ENCODE results near the gene USP12. TPM values are rescaled to one million over a fixed set of nuclear protein-coding genes. Genes with fewer than 3 reads are reported as not detected.

The USP12 gene
- total RNA-seq, 4 donors from 2014 or later: 26.2 to 39.0 (median 28.9) TPM

DNA sequence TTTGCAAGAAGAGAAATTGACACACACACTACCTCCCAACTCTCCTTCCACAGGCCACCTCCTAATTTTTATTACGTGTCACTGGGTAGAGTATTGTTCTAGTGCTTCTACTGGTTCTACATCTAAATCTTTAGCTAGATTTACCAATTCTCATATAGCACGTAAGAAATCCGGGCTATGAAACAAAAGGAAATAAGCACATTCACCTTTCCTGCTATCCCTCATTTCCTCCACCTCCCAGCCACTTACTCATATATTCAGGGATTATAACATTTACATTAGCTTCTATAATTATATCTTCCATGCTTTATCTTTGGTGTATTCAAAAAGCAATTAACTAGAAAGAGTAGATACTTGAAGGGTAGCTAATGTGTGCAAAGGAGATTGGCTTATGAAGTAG is 39.7 kb downstream of the USP12 start:
- TF ChIP-seq, protein P1, sequence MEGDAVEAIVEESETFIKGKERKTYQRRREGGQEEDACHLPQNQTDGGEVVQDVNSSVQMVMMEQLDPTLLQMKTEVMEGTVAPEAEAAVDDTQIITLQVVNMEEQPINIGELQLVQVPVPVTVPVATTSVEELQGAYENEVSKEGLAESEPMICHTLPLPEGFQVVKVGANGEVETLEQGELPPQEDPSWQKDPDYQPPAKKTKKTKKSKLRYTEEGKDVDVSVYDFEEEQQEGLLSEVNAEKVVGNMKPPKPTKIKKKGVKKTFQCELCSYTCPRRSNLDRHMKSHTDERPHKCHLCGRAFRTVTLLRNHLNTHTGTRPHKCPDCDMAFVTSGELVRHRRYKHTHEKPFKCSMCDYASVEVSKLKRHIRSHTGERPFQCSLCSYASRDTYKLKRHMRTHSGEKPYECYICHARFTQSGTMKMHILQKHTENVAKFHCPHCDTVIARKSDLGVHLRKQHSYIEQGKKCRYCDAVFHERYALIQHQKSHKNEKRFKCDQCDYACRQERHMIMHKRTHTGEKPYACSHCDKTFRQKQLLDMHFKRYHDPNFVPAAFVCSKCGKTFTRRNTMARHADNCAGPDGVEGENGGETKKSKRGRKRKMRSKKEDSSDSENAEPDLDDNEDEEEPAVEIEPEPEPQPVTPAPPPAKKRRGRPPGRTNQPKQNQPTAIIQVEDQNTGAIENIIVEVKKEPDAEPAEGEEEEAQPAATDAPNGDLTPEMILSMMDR (IDR thresholded peaks at IDR 0.05; ENCODE audit: low read depth): no peak

- TF ChIP-seq, protein P1 (IDR thresholded peaks at IDR 0.05; ENCODE audit: low read depth): no peak
These were observed 40.5 kb downstream of the USP12 start for GRCh38 chr13:27130979-27131623.

GRCh38 chr13:27130223-27130978 is 41.2 kb downstream of the USP12 start:
- TF ChIP-seq, protein P1 (IDR thresholded peaks at IDR 0.05; ENCODE audit: low read depth): no peak

- TF ChIP-seq, protein P1 (IDR thresholded peaks at IDR 0.05; ENCODE audit: low read depth): no peak
These were observed 42.6 kb downstream of the USP12 start for GRCh38 chr13:27128825-27129627.

DNA sequence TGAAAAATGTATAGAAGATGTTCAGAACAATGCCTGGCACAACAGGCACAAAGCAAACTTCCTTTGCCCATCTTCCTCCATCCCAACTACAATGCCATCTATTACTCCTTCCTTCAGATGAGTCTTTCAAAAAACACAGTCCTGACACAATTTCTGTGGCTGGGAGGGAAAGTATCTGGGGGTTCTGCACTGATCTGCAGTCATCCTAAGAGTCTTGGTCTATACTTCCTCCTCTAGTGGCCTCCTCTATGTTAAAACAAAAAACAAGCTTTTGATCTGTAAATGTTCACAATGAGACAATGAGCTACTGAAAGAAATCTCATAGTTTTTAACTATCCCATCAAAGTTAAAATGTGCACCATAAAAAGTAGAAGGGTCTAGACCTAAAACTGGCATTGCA is 44.8 kb downstream of the USP12 start:
- TF ChIP-seq, protein P1 (IDR thresholded peaks at IDR 0.05; ENCODE audit: low read depth): no peak

- TF ChIP-seq, protein P1 (IDR thresholded peaks at IDR 0.05; ENCODE audit: low read depth): no peak
These were observed 46.0 kb downstream of the USP12 start for GRCh38 chr13:27125357-27126282.
